ENCODE results near the gene AMN. TPM values are rescaled to one million over a fixed set of nuclear protein-coding genes. Genes with fewer than 3 reads are reported as not detected.

Gene AMN
- polyA plus RNA-seq, 1 donor from 2014 or later: 0.15 TPM

DNA sequence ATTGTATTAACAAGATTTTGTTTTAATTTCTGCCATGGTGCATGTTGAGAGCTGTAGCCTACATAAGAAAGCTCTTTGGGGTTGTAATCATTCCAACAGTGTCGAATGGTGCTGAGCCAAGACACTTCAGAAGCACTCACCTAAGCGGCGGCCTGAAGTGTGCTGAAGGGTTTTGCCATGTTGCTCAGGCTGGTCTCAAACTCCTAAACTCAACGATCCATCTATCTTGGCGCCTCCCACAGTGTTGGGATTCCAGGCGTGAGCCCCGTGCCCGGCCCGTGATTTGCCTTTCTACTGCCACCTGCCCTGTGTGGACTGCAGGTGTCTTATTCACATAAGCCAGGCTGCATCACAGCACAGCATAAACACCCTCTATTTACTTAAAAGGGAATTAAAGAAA is 48.9 kb downstream of the AMN start:
- Histone ChIP-seq H3K4me3 (ENCODE audit: low read length) (no peak overlapping the region), H3K79me2 (replicated peaks; ENCODE audit: insufficient read depth, low read length) (no peaks in the 10 kb centered on the region), H3K9me2 (ENCODE audit: insufficient read depth, low read length) (no peaks in the 10 kb centered on the region), H3K27me3 (ENCODE audit: insufficient read depth, low read depth, low read length) (no peaks in the 10 kb centered on the region), H3K27ac (ENCODE audit: low read length) (no peak overlapping the region), H3K4me2 (ENCODE audit: low read length) (no peak overlapping the region), H3F3A (ENCODE audit: insufficient read depth, low read length, poor library complexity, severe bottlenecking) (no peaks in the 10 kb centered on the region), H3K36me3 (ENCODE audit: insufficient read depth, low read length) (peaks cover 16% of the 10 kb centered on the region), H3K9me3 (ENCODE audit: low read length) (no peaks in the 10 kb centered on the region), H3K9ac (ENCODE audit: low read length) (no peak overlapping the region), H4K20me1 (ENCODE audit: insufficient read depth) (no peaks in the 10 kb centered on the region), H2AFZ (ENCODE audit: low read depth, low read length) (no peak overlapping the region)
- TF ChIP-seq RAD21 (conservative IDR thresholded peaks at IDR 0.05): no peak
- TF ChIP-seq SMC3 (conservative IDR thresholded peaks at IDR 0.05; ENCODE audit: poor library complexity): no peak
- TF ChIP-seq EP300 (conservative IDR thresholded peaks at IDR 0.05; ENCODE audit: poor library complexity, severe bottlenecking): no peak
- TF ChIP-seq, protein P1, sequence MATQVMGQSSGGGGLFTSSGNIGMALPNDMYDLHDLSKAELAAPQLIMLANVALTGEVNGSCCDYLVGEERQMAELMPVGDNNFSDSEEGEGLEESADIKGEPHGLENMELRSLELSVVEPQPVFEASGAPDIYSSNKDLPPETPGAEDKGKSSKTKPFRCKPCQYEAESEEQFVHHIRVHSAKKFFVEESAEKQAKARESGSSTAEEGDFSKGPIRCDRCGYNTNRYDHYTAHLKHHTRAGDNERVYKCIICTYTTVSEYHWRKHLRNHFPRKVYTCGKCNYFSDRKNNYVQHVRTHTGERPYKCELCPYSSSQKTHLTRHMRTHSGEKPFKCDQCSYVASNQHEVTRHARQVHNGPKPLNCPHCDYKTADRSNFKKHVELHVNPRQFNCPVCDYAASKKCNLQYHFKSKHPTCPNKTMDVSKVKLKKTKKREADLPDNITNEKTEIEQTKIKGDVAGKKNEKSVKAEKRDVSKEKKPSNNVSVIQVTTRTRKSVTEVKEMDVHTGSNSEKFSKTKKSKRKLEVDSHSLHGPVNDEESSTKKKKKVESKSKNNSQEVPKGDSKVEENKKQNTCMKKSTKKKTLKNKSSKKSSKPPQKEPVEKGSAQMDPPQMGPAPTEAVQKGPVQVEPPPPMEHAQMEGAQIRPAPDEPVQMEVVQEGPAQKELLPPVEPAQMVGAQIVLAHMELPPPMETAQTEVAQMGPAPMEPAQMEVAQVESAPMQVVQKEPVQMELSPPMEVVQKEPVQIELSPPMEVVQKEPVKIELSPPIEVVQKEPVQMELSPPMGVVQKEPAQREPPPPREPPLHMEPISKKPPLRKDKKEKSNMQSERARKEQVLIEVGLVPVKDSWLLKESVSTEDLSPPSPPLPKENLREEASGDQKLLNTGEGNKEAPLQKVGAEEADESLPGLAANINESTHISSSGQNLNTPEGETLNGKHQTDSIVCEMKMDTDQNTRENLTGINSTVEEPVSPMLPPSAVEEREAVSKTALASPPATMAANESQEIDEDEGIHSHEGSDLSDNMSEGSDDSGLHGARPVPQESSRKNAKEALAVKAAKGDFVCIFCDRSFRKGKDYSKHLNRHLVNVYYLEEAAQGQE (IDR thresholded peaks at IDR 0.05; ENCODE audit: borderline replicate concordance): no peak
- TF ChIP-seq EZH2 (IDR thresholded peaks at IDR 0.05; ENCODE audit: borderline replicate concordance, insufficient read depth, low read length, poor library complexity, severe bottlenecking): no peak

DNA sequence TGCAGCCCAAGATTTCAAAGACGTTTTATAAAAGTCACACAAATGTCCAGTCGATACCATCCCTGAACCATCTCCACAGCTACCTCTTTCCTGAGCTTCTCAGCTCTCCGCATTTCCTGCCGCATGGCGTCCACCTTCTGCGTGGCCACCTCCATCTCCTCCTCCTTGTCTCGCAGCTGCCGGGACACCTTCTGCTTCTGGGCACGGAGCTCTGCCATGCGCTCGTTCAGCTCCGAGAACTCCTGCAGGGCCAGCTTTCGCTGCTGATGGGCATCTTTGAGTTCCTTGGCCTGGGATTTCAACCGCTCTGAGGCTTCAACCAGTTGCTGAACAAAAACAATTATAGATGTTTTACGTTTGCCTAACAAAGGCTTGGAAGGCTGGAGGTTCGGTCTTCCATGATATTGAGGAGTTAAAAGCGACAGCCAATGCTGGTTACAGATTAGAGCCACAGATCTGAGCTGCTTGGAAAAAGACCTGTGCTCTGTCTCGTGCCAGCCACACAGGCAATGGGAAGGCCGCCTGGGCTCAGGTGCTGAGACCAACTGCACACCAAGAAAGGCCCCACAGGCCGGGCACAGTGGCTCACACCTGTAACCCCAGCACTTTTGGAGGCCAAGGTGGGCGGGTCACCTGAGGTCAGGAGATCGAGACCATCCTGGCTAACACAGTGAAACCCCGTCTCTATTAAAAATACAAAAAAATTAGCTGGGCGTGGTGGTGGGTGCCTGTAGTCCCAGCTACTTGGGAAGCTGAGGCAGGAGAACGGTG is 49.6 kb downstream of the AMN start:
- no peaks in the 10 kb centered on the region for H3K27me3 ChIP-seq (ENCODE audit: insufficient read depth, low read depth, low read length)
- H3F3A ChIP-seq (ENCODE audit: insufficient read depth, low read length, poor library complexity, severe bottlenecking): no peaks in the 10 kb centered on the region
- no peak overlapping the region for H3K27ac ChIP-seq (ENCODE audit: low read length)
- no peak overlapping the region for H3K9ac ChIP-seq (ENCODE audit: low read length)
- H2AFZ ChIP-seq (ENCODE audit: low read depth, low read length): no peak overlapping the region
- H3K9me2 ChIP-seq (ENCODE audit: insufficient read depth, low read length): no peaks in the 10 kb centered on the region
- TF ChIP-seq EP300 (conservative IDR thresholded peaks at IDR 0.05; ENCODE audit: poor library complexity, severe bottlenecking): no peak
- TF ChIP-seq, protein P1 (IDR thresholded peaks at IDR 0.05; ENCODE audit: borderline replicate concordance): no peak
- H3K36me3 ChIP-seq (ENCODE audit: insufficient read depth, low read length): peaks cover 11% of the 10 kb centered on the region
- no peaks in the 10 kb centered on the region for H3K9me3 ChIP-seq (ENCODE audit: low read length)
- H3K79me2 ChIP-seq (replicated peaks; ENCODE audit: insufficient read depth, low read length): no peaks in the 10 kb centered on the region
- no peaks in the 10 kb centered on the region for H4K20me1 ChIP-seq (ENCODE audit: insufficient read depth)
- no peak overlapping the region for H3K4me3 ChIP-seq (ENCODE audit: low read length)
- no peak overlapping the region for H3K4me2 ChIP-seq (ENCODE audit: low read length)
